GM23338 (cell line): ENCODE data around the gene MT1B.

Experiments used
- CREB1 ChIP-seq: fragments of 250-450 bp; sonication (Bioruptor Pico); IDR thresholded peaks from 2 replicates; pipeline ENCODE4 v1.5.0; 2020; ENCODE audit warnings: low read depth, mild to moderate bottlenecking, moderate library complexity
- EZH2 ChIP-seq: fragments of 200-600 bp; sonication (generic); IDR thresholded peaks from one replicate; pipeline ENCODE4 v1.8.0; 2017; ENCODE audit warnings: antibody characterized with exemption, mild to moderate bottlenecking, low read depth; ENCODE audit not compliant: unreplicated experiment
- EZH2phosphoT487 ChIP-seq: fragments of 200-600 bp; sonication (generic); IDR thresholded peaks from one replicate; pipeline ENCODE4 v1.8.1; 2018; ENCODE audit warnings: antibody characterized with exemption; ENCODE audit not compliant: unreplicated experiment
- JUNB ChIP-seq: IDR thresholded peaks from one replicate; pipeline ENCODE4 v1.6.1; 2016; ENCODE audit warnings: antibody characterized with exemption; ENCODE audit not compliant: unreplicated experiment
- POLR2AphosphoS5 ChIP-seq: IDR thresholded peaks from 2 replicates; pipeline ENCODE4 v1.6.1; 2016; ENCODE audit warnings: antibody characterized with exemption, low read depth
- ZNF331 ChIP-seq: fragments of 250-450 bp; sonication (Bioruptor Pico); IDR thresholded peaks from 2 replicates; pipeline ENCODE4 v1.5.0; 2020; ENCODE audit warnings: low read depth, mild to moderate bottlenecking, moderate library complexity
- TF ChIP-seq, protein P1 (sequence below), 2 experiments: fragments of 200-600 bp in 1 of 2; sonication (generic) in 1 of 2; conservative IDR thresholded peaks; 2 replicates each; pipeline versions ENCODE4 v1.5.1 to v1.6.1; 2016 to 2017; ENCODE audit warnings: antibody characterized with exemption in 2 of 2, low read depth in 2 of 2, mild to moderate bottlenecking in 2 of 2, moderate library complexity in 1 of 2
- TF ChIP-seq, protein P2 (sequence below): IDR thresholded peaks from one replicate; pipeline ENCODE4 v1.6.1; 2018; ENCODE audit warnings: antibody characterized with exemption; ENCODE audit not compliant: unreplicated experiment
- TF ChIP-seq, protein P3 (sequence below): IDR thresholded peaks from 2 replicates; pipeline ENCODE4 v1.6.1; 2016; ENCODE audit warnings: antibody characterized with exemption

DNA sequence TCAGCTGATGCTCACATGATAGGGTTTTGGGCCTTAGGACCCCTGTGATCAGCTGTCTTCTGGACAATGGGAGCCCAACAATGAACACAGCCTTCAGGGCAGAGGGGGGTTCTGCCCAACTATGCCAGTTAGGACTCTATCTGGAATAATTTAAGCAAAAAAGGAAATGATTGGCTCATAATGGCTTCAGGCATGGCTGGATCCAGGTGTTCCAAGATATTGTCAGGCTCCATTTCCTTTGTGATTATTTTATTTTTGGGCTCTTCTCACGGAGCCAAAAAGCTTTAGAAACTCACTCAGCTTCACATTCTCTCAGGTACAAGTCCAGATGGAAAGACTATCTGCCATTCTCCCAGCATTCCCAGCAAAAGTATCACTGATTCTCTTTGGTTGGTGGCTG, 46.2 kb upstream of the MT1B start:
- TF ChIP-seq, protein P1, sequence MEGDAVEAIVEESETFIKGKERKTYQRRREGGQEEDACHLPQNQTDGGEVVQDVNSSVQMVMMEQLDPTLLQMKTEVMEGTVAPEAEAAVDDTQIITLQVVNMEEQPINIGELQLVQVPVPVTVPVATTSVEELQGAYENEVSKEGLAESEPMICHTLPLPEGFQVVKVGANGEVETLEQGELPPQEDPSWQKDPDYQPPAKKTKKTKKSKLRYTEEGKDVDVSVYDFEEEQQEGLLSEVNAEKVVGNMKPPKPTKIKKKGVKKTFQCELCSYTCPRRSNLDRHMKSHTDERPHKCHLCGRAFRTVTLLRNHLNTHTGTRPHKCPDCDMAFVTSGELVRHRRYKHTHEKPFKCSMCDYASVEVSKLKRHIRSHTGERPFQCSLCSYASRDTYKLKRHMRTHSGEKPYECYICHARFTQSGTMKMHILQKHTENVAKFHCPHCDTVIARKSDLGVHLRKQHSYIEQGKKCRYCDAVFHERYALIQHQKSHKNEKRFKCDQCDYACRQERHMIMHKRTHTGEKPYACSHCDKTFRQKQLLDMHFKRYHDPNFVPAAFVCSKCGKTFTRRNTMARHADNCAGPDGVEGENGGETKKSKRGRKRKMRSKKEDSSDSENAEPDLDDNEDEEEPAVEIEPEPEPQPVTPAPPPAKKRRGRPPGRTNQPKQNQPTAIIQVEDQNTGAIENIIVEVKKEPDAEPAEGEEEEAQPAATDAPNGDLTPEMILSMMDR (conservative IDR thresholded peaks at IDR 0.05; ENCODE audit: low read depth in 2 of 2): no peak
- no peak for TF ChIP-seq EZH2phosphoT487
- TF ChIP-seq POLR2AphosphoS5: no peak
- TF ChIP-seq EZH2: no peak
- TF ChIP-seq CREB1 (CRISPR knock-in tag): no peak
- no peak for TF ChIP-seq JUNB
- TF ChIP-seq ZNF331 (CRISPR knock-in tag): no peak
- TF ChIP-seq, protein P2, sequence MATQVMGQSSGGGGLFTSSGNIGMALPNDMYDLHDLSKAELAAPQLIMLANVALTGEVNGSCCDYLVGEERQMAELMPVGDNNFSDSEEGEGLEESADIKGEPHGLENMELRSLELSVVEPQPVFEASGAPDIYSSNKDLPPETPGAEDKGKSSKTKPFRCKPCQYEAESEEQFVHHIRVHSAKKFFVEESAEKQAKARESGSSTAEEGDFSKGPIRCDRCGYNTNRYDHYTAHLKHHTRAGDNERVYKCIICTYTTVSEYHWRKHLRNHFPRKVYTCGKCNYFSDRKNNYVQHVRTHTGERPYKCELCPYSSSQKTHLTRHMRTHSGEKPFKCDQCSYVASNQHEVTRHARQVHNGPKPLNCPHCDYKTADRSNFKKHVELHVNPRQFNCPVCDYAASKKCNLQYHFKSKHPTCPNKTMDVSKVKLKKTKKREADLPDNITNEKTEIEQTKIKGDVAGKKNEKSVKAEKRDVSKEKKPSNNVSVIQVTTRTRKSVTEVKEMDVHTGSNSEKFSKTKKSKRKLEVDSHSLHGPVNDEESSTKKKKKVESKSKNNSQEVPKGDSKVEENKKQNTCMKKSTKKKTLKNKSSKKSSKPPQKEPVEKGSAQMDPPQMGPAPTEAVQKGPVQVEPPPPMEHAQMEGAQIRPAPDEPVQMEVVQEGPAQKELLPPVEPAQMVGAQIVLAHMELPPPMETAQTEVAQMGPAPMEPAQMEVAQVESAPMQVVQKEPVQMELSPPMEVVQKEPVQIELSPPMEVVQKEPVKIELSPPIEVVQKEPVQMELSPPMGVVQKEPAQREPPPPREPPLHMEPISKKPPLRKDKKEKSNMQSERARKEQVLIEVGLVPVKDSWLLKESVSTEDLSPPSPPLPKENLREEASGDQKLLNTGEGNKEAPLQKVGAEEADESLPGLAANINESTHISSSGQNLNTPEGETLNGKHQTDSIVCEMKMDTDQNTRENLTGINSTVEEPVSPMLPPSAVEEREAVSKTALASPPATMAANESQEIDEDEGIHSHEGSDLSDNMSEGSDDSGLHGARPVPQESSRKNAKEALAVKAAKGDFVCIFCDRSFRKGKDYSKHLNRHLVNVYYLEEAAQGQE: no peak
- TF ChIP-seq, protein P3, sequence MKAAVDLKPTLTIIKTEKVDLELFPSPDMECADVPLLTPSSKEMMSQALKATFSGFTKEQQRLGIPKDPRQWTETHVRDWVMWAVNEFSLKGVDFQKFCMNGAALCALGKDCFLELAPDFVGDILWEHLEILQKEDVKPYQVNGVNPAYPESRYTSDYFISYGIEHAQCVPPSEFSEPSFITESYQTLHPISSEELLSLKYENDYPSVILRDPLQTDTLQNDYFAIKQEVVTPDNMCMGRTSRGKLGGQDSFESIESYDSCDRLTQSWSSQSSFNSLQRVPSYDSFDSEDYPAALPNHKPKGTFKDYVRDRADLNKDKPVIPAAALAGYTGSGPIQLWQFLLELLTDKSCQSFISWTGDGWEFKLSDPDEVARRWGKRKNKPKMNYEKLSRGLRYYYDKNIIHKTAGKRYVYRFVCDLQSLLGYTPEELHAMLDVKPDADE: no peak
